Prostate gland (tissue), 2 donors: ENCODE measurements around the gene B9D1.

ENCODE experiments used
- CTCF ChIP-seq, 4 experiments: fragments of 200-600 bp in 2 of 4; fragments of 450-650 bp in 2 of 4; sonication (generic) in 2 of 4; IDR thresholded peaks; 1 replicate in 3 of 4; 2 replicates in 1 of 4; pipeline ENCODE4 v1.5.1; 2016 to 2019; ENCODE audit warnings: antibody characterized with exemption in 4 of 4, mild to moderate bottlenecking in 2 of 4, moderate library complexity in 2 of 4
- POLR2A ChIP-seq: fragments of 450-650 bp; IDR thresholded peaks from one replicate; pipeline ENCODE4 v1.6.1; 2016; ENCODE audit warnings: antibody characterized with exemption, mild to moderate bottlenecking

- TF ChIP-seq POLR2A (no peak), CTCF (IDR thresholded peaks at IDR 0.05) (no peak)
Measured at GRCh38 chr17:19345067-19345460, 17.5 kb downstream of the B9D1 start.
